Measurements from ENCODE around the gene PHLDB1. TPM values are rescaled to one million over a fixed set of nuclear protein-coding genes. Genes with fewer than 3 reads are reported as not detected.

PHLDB1 gene
- total RNA-seq, 1 donor from 2014 or later, result 53.8 TPM

- DNase-seq (ENCODE audit: low spot score in 2 of 2) (no peak), FAIRE-seq (no peak)
Measured at GRCh38 chr11:118635642-118636041, 28.2 kb downstream of the PHLDB1 start.

GRCh38 chr11:118636569-118637290 is 29.3 kb downstream of the PHLDB1 start:
- DNase-seq (ENCODE audit: low spot score in 2 of 2), result no peak
- no peak for FAIRE-seq

DNA sequence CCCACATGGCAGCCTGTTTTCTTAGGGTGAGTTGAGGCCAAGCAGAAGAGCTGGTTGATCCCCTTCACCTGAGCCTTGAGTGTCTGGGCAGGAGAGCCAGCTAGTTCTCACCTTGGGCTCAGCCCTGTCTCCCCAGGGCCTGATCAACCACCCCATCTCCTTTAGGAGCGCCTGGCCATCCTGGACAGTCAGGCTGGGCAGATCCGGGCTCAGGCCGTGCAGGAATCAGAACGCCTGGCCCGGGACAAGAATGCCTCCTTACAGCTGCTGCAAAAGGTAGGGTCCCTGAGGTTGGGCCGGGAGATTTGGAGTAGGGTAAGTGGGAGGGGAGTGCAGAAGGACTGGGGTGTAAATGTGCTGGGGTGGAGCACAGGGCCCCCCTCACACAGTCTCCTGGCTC is 31.3 kb downstream of the PHLDB1 start:
- FAIRE-seq, result no peak
- no peak for DNase-seq (ENCODE audit: low spot score in 2 of 2)

GRCh38 chr11:118639899-118640298 is 32.5 kb downstream of the PHLDB1 start:
- DNase-seq (ENCODE audit: low spot score in 2 of 2) (no peak), FAIRE-seq (no peak)

GRCh38 chr11:118640332-118641154 is 33.1 kb downstream of the PHLDB1 start:
- no peak for FAIRE-seq

GRCh38 chr11:118641397-118642019 is 34.1 kb downstream of the PHLDB1 start:
- DNase-seq (ENCODE audit: low spot score in 2 of 2) (no peak), FAIRE-seq (no peak)

More at GRCh38 chr11:118640332-118641154, 33.1 kb downstream of the PHLDB1 start:
- no peak for DNase-seq (ENCODE audit: low spot score in 2 of 2)

DNA sequence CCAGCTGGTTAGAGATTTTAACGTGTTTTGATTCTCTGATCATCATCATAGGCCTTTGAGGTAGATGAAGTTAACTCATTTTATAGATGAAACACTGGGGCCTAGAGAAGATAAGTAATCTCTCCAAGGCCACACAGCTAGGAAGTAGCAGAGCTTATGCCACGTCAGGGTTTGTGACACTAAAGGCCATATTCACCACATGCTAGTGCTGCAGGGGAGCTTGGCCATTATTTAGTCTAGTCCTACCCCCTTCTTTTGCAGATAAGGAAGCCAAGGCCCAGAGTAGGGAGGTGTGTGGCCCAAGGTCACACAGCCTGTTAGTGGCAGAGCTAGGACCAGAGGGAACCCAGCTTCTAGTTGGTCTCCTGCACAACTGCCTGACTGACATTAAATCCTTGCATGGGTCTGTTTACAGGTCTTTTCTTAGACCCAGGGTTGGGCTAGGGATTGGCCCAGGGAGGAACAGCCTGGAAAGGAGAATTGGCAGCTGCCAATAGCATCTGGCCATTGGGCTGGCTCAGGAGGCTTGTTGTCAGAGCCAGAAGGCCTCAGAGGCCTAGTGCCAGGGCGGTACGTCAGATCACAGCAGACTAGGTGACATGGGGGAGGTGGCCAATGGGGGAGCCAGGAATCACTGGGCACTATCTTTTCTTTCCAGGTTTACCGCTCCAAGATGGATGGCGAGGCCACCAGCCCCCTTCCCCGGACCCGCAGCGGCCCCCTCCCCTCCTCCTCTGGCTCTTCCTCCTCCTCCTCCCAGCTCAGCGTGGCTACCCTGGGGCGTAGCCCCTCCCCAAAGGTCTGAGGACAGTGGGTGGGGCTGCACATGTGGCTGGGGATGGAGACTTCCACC is 36.0 kb downstream of the PHLDB1 start:
- FAIRE-seq (no peak), DNase-seq (ENCODE audit: low spot score in 2 of 2) (no peak)

GRCh38 chr11:118643995-118644345 is 36.6 kb downstream of the PHLDB1 start:
- DNase-seq (ENCODE audit: low spot score in 2 of 2) (no peak), FAIRE-seq (no peak)

- no peak for DNase-seq (ENCODE audit: low spot score in 2 of 2)
- FAIRE-seq, result no peak
Measured at GRCh38 chr11:118644496-118644895, 37.1 kb downstream of the PHLDB1 start.

DNA sequence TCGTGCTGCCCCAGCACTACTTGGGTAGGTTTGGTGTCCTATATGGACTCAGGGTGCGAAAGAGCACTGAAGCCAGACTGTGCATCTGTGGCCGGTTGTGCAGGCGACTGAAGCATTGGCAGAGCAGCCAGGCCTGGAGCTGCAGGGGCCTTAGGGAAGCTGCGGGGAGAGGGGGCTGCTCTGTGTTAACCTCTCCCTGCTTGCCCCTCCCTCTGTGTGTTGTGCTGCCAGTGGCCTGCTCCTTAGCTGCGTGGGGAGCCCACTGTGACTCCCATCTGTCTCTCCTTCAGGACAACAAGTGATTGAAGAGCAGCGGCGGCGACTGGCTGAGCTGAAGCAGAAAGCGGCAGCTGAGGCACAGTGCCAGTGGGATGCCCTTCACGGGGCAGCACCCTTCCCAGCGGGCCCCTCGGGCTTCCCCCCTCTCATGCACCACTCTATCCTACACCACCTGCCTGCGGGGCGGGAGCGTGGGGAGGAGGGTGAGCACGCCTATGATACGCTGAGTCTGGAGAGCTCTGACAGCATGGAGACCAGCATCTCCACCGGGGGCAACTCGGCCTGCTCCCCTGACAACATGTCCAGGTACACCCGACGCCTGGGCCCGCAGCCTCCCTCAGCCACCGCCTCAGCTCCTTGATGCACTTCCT is 37.8 kb downstream of the PHLDB1 start:
- DNase-seq (ENCODE audit: low spot score in 2 of 2), result no peak
- no peak for FAIRE-seq

GRCh38 chr11:118646393-118646792 is 39.0 kb downstream of the PHLDB1 start:
- no peak for FAIRE-seq

GRCh38 chr11:118648291-118648690 is 40.9 kb downstream of the PHLDB1 start:
- DNase-seq (ENCODE audit: low spot score in 2 of 2) (no peak), FAIRE-seq (no peak)

More at GRCh38 chr11:118646393-118646792, 39.0 kb downstream of the PHLDB1 start:
- no peak for DNase-seq (ENCODE audit: low spot score in 2 of 2)

GRCh38 chr11:118649941-118650340 is 42.5 kb downstream of the PHLDB1 start:
- DNase-seq (ENCODE audit: low spot score in 2 of 2) (no peak), FAIRE-seq (no peak)

- DNase-seq (ENCODE audit: low spot score in 2 of 2) (no peak), FAIRE-seq (no peak)
Measured at GRCh38 chr11:118650366-118650765, 43.0 kb downstream of the PHLDB1 start.

DNA sequence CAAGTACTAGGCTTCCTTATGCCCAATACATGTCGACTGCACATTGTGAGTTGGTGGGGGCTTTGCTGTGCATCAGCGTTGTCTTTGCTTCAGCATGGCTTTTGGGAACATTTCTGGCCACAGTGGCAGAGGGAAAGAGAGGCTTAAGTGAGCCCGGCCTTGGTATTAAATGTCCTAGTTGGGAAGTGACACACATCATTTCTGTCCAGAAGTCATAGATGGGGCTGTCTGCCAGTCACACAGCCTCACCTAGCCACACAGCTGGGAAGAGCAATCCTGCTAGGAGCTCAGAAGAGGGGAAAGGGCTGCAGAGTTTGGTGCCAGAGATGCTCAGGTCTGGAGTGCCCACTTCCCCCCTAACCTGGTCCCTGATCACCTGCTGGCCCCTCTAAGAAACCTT is 44.4 kb downstream of the PHLDB1 start:
- DNase-seq (ENCODE audit: low spot score in 2 of 2), result no peak
- FAIRE-seq, result no peak

- FAIRE-seq, result no peak
- peak in 1 of 2 donors; percentile 48 for DNase-seq (ENCODE audit: low spot score in 2 of 2)
Measured at GRCh38 chr11:118652681-118653181, 45.3 kb downstream of the PHLDB1 start.

DNA sequence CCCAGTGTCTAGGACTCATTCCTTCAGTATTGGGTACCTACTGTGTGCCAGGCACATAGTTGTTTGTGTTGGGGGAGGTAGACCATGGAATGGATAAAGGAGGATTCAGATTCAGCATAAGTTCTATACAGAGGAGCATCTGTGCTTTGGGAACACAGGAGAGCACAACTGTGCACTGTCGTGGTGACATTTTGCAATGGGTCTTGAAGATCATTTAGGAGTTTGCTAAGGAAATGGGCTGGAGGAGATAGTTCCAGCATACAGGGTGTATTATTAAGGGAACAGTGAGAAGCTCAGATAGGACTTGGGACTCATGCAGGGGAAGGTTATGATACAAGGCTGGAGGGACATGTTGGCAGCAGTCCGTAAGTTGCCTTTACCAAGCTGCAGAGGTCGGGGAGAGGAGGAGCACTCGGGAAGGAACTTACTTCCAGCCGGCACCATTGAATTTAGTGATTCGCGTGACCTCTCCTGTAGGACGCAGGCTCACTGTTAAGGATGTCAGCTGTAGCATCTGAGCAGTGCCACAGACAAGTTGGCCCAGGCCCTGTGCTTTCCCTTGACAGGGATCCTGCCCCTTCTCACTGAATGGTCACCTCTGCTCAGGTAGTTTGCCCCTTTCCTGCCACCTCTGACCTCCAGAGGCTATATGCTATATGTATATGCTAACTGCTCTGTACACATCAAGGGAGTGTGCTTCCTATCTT is 46.4 kb downstream of the PHLDB1 start:
- FAIRE-seq (no peak), DNase-seq (ENCODE audit: low spot score in 2 of 2) (no peak)

GRCh38 chr11:118655486-118656190 is 48.2 kb downstream of the PHLDB1 start:
- FAIRE-seq, result no peak
- no peak for DNase-seq (ENCODE audit: low spot score in 2 of 2)

Measured in frontal cortex (tissue), 4 donors.